BJ (cell line): ENCODE data around the gene ZNF514. TPM values are rescaled to one million over a fixed set of nuclear protein-coding genes. Genes with fewer than 3 reads are reported as not detected.
"Not testable (repeated sequence)": the region's sequence is repeated elsewhere in the genome, so short reads cannot be mapped to it uniquely, and the experiment has no call there.

Experiments
- CTCF ChIA-PET: fragments of 350-600 bp; formaldehyde crosslinking; extraction: SDS; loops from one replicate; lab custom pipeline; 2021; ENCODE audit warnings: antibody characterized with exemption, inconsistent platforms; lab: Yijun Ruan, JAX
- POLR2A ChIA-PET: fragments of 300-600 bp; sonication (Branson Sonifier 250); formaldehyde crosslinking; extraction: SDS; loops from one replicate; lab custom pipeline; 2021; ENCODE audit warnings: antibody characterized with exemption; lab: Charles Lee
- DNase-seq: peaks from one replicate; pipeline ENCODE4 v3.0.0-alpha.2; 2011; ENCODE audit warnings: low read depth
- H3K27me3 ChIP-seq: 2 replicates; pipeline ENCODE4 v1.6.0; 2011; ENCODE audit warnings: low read length; ENCODE audit not compliant: control insufficient read depth, insufficient read depth
- H3K36me3 ChIP-seq: 2 replicates; pipeline ENCODE4 v1.5.1; 2011; ENCODE audit warnings: low read length; ENCODE audit not compliant: control insufficient read depth, insufficient read depth
- H3K4me3 ChIP-seq: 2 replicates; pipeline ENCODE4 v1.5.1; 2011; ENCODE audit warnings: low read depth, mild to moderate bottlenecking, control low read depth, low read length
- CTCF ChIP-seq: IDR thresholded peaks from 2 replicates; pipeline ENCODE4 v1.5.1; 2011; ENCODE audit warnings: low read depth, mild to moderate bottlenecking, control low read depth, inconsistent platforms, low read length, moderate library complexity; ENCODE audit not compliant: insufficient read depth
- polyA plus RNA-seq: library from polyadenylated mRNA; depleted of rRNA; stranded (reverse); fragments of >200 nt; gene quantifications from 2 replicates; pipeline ENCODE4 v1.2.3, GENCODE V29; 2011

Gene ZNF514
- polyA plus RNA-seq, 1 experiment: 6.2 TPM

GRCh38 chr2:95203911-95204310 lies 44.3 kb upstream of the ZNF514 start:
- peaks cover 2% of the 10 kb centered on the region; the same call in 1 of the 2 replicates for H3K36me3 ChIP-seq
- H3K4me3 ChIP-seq: no peak overlapping the region
- no peak for TF ChIP-seq CTCF
- no peak for DNase-seq
- no peaks in the 10 kb centered on the region for H3K27me3 ChIP-seq
- ChIA-PET CTCF (interaction anchor here (1.2 kb wide), 1 partner anchor 27 kb away, joined by 3 read pairs; no protein-coding TSS in a partner anchor), POLR2A (no interaction called here)

- CTCF ChIA-PET: interaction anchor here (0.6 to 1.2 kb wide), 5 partner anchors 9 to 143 kb away, joined by 3 to 5 read pairs (median 3); no protein-coding TSS in a partner anchor
- H3K4me3 ChIP-seq, POLR2A ChIA-PET, H3K27me3 ChIP-seq, DNase-seq, H3K36me3 ChIP-seq: not testable (repeated sequence)
- TF ChIP-seq CTCF: peak; percentile 59
Measured at GRCh38 chr2:95192956-95193355, 33.3 kb upstream of the ZNF514 start.

GRCh38 chr2:95185973-95186372 lies 26.3 kb upstream of the ZNF514 start:
- ChIA-PET CTCF (interaction anchor here (0.8 to 1.4 kb wide), 3 partner anchors 10 to 129 kb away, joined by 3 to 4 read pairs (median 3); no protein-coding TSS in a partner anchor), POLR2A (no interaction called here)
- no peak for DNase-seq
- Histone ChIP-seq H3K4me3 (no peak overlapping the region), H3K36me3 (peaks cover 8% of the 10 kb centered on the region), H3K27me3 (no peaks in the 10 kb centered on the region)
- TF ChIP-seq CTCF: no peak

- no peak for TF ChIP-seq CTCF
- Histone ChIP-seq H3K36me3 (peaks cover 12% of the 10 kb centered on the region), H3K27me3 (no peaks in the 10 kb centered on the region), H3K4me3 (no peak overlapping the region)
- POLR2A ChIA-PET: no interaction called here
- no peak for DNase-seq
- CTCF ChIA-PET: interaction anchor here (1.0 to 1.4 kb wide), 2 partner anchors 11 to 129 kb away, joined by 3 to 4 read pairs; no protein-coding TSS in a partner anchor
Measured at GRCh38 chr2:95185197-95185596, 25.5 kb upstream of the ZNF514 start.

- CTCF ChIA-PET: interaction anchor here (0.6 kb wide), 1 partner anchor 18 kb away, joined by 3 read pairs; no protein-coding TSS in a partner anchor
Measured at GRCh38 chr2:95181774-95182173, 22.1 kb upstream of the ZNF514 start.

More at GRCh38 chr2:95181774-95182173, 22.1 kb upstream of the ZNF514 start:
- no peak for TF ChIP-seq CTCF
- no peak overlapping the region for H3K4me3 ChIP-seq
- H3K36me3 ChIP-seq: peaks cover 13% of the 10 kb centered on the region
- no peaks in the 10 kb centered on the region for H3K27me3 ChIP-seq
- POLR2A ChIA-PET: no interaction called here
- DNase-seq: no peak
